Peyer's patch (tissue), 4 donors: ENCODE data around the gene FAM120A.

Experiments
- CTCF ChIP-seq, 6 experiments: fragments of 450-650 bp in 4 of 6; fragments of 200-600 bp in 2 of 6; sonication (generic) in 1 of 6; IDR thresholded peaks; one replicate each; pipeline ENCODE4 v1.5.1; 2017 to 2019; ENCODE audit warnings: antibody characterized with exemption in 6 of 6, mild to moderate bottlenecking in 3 of 6, moderate library complexity in 1 of 6
- POLR2A ChIP-seq, 2 donors: fragments of 450-650 bp; IDR thresholded peaks; one replicate each; pipeline ENCODE4 v1.5.1; 2017; ENCODE audit warnings: antibody characterized with exemption in 2 of 2, mild to moderate bottlenecking in 2 of 2, moderate library complexity in 2 of 2

GRCh38 chr9:93451849-93452709, 594 bp downstream of the FAM120A start:
- TF ChIP-seq CTCF (IDR thresholded peaks at IDR 0.05), result peak in 3 of 6 experiments; percentile 42 to 50 (median 44)
- no peak for TF ChIP-seq POLR2A (IDR thresholded peaks at IDR 0.05)
